Breast epithelium (tissue), 3 donors: ENCODE results near the gene TP53I13.

Experiments
- CTCF ChIP-seq, 3 donors: fragments of 450-650 bp; IDR thresholded peaks; one replicate each; pipeline ENCODE4 v1.5.1; 2016 to 2017; ENCODE audit warnings: antibody characterized with exemption in 3 of 3, mild to moderate bottlenecking in 3 of 3, moderate library complexity in 3 of 3
- POLR2A ChIP-seq: fragments of 450-650 bp; IDR thresholded peaks from one replicate; pipeline ENCODE4 v1.6.1; 2016; ENCODE audit warnings: antibody characterized with exemption, mild to moderate bottlenecking, moderate library complexity
- POLR2AphosphoS5 ChIP-seq, 3 donors: sonication (generic); formaldehyde crosslinking; IDR thresholded peaks; one replicate each; pipeline ENCODE4 v1.6.1; 2017; ENCODE audit warnings: antibody characterized with exemption in 3 of 3

DNA sequence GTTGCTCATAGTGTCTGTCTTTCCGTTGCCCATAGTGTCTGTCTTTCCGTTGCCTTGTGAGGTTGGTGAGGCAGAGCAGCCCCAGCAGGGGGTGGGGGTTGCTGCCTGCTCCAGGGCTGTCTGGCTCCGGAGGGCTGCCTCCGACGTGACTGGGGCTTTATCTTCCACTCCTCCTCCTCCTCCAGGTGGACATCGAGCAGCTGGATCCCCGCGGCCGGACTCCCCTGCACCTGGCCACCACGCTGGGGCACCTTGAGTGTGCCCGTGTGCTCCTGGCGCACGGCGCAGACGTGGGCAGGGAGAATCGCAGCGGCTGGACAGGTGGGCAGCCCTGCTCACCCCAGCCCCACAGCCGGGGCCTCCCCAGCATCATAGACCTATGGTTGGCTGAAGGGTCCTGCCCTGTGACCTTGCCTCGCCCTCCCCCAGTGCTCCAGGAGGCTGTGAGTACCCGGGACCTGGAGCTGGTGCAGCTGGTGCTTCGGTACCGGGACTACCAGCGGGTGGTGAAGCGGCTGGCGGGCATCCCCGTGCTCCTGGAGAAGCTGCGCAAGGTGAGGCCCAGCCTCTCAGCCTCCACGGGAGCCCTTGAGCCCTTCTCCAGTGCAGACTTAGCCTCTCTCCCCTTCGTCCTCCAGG is 39.2 kb downstream of the TP53I13 start:
- no peak for TF ChIP-seq CTCF (IDR thresholded peaks at IDR 0.05)
- TF ChIP-seq POLR2AphosphoS5 (IDR thresholded peaks at IDR 0.05) = no peak
- TF ChIP-seq POLR2A = no peak
